GM19372 (cell line): Measurements from ENCODE around the gene LMO1.

Experiments
- ATAC-seq: cut with Tn5 transposase; IDR thresholded peaks from one replicate; pipeline ENCODE4 v1.9.1; 2021; ENCODE audit warnings: mild to moderate bottlenecking, low read depth, moderate library complexity; ENCODE audit not compliant: unreplicated experiment

Gene LMO1

DNA sequence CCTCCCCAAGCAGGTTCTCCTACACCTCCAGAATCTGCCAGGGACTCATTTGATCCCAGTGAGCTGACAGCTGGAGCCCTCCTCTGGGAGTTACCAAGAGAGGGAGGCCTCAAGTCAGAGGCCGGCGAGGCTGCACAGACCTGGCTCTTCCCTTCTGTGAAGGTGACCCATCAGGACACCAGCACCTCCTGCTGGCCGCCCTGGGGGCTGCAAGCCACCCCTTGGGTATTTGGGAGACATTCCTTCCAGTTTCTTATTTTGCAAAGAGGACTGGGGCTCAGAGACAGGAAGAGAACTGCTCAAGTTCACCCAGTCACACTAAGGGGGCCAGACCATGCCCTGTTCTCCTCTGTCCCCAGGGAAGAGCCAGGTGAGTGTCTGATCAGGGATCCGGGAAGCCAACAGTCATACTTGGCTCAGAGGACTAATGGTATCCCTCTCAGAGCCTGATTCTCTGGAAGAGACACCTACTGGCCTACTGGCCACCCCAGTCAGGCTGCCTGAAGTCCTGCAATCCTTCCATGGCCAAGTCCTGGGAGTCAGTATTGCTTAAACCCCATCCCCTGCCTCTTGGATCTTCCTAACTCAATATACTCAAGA, 54.4 kb downstream of the LMO1 start:
- ATAC-seq = no peak

DNA sequence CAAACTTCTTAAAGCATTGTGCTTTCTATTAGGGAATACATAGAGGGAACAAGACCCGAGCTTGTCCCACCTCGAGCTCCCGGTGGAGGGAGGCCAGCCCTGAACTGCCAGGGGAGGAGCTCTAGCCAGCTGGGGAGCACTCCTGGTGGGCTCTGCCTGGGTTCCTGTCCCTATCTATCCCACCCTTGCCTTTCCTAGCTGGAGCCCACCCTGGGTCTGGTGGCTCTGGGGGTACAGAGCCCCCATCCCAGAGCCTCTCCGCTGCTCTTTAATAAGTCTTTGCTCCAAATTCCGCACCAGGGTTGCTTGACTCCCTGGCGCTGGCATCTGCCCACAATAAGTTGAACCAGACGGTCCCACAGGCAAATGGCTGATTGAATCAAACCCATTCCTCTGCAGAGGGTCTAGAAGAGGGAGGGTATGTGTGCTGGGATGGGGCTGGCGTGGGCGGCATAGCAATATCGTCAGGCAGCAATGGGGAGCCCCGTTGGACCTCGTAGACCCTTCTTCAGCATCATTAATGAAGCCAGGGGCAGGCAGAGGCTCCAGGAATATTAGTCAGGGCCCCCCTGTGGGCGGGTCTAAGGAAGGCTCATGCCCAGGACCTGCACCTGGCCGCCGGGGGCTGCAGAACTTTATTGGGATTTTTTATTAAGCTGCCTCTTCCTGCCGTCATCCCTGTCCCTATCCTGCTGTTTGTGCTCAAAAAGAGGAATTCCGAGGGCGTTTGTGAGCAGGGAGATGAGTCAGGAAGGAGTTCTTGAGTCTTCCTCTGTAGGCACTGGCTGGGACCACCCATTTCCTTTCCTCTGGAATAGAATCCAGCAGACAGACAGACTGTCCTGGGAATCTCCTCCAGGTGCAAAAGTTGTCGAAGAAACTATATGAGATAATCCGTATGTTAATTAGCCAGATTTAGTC, 56.3 kb downstream of the LMO1 start:
- ATAC-seq = no peak

DNA sequence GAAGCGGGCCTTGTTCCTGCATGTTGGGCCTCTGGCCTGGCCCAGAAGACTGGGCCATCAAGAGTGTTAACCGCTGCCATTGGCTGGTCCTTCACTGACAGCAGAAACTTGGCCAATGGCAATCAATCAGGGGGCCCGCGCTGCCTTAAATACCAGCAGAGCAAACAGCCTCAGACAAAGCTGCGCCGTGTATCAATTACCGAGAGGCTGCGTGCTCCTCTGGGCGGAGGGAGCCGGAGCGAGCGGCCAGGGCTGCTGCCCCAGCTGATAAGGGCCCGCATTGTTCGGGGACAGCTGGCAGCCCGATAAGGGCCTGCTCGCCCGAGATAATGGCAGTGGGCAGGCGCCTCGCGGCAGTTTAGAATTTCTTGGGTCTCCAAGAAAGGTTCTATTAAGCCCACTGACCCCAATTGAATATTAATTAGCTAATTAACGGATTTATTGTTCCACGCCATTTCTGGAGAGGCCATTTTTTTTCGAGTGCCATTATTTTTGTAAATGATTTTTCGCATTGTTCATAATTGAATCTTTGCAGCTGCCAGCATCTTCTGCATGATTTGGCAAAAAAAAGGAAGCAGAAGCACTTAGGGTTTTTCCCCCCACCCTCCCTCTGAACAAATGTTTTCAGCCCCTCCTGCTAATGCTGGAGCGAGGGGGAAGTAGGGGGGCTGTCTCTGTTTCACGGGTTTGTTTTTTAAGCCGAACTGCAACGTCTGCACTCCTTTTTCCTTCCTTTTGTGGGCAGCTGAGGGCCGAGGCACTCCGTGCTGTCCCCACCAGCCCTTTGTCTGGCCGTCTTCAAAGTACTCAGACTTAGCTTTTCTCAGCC, 57.2 kb downstream of the LMO1 start:
- ATAC-seq = no peak

DNA sequence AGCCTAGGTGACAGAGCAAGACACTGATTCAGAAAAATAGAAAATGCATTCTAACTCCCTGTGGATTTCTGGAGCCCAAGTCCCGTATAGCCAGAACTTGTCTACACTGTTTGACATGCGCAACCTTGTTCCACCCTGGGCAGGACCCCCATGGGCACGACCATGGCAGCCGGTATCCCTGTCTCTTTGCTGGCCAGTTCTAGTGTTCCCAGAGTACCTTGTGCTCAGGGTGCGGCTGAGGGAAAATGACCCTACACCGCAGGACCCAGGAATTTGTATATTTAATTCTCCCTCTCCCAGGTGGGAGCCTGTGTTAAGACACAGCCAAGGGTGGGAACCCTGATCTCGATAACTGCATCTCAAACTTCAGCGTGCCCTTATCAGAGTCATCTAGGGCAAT, 58.1 kb downstream of the LMO1 start:
- ATAC-seq = no peak

DNA sequence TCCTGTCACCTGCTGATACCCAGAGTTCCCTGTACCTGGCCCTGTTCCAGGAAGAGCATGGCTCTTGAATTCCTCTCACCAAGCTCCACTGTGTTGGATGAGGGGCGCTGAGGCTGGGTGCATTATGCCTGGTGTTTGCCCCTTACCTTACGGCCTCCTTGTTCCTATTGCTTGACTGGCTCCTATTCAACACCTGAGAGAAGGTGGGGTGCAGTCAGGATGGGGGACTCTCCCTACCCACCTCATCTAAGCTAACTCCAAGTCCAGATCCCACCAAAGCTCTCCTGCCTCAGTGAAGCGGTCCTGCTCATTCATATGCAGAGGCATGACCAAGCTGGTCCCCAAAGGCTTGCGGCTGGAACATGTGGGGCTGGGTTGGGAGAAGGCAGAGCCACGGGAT, 59.1 kb downstream of the LMO1 start:
- ATAC-seq = no peak

DNA sequence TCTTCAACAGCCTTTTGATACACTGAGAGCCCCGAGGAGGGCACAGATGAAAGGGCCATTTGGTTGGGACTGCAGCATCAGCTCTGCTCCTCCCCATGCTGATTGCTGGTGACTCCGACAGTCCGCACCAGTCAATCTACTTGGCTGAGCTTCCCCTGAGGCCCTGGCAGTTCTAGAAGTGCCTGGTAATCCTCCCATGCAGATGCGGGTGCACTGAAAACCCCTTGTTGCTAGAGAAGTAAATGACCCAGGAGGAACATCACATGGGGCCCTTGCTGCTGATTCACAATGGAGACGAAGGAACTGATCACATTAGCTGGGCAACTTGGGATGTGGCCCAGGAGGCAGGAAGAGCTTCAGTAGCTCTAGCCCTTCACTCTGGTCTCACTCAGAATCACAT, 59.7 kb downstream of the LMO1 start:
- ATAC-seq = no peak

- ATAC-seq = no peak
These were observed 60.3 kb downstream of the LMO1 start for GRCh38 chr11:8203414-8203715.

- ATAC-seq = no peak
These were observed 60.9 kb downstream of the LMO1 start for GRCh38 chr11:8202516-8203413.

- ATAC-seq = peak; percentile 70
These were observed 61.9 kb downstream of the LMO1 start for GRCh38 chr11:8201644-8202365.

DNA sequence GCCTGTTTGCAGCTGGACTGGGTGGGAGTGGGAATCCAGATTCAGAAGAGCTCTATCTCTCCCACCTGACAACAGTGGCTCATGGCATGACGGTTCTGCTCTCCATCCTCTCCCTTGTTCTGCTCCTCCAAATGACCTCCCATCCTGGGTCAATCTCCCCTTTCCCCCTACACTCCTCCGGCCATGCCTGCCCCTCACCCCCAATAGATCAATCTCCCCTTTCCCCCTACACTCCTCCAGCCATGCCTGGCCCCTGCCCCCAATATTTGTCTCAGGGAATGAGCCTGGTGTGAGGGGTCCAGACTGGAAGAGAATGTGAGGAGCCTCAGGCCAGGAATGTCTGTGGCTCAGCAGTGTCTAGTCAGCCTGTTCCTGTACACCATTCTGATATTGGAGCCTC, 64.0 kb downstream of the LMO1 start:
- no peak for ATAC-seq

GRCh38 chr11:8196749-8197148, 66.9 kb downstream of the LMO1 start:
- ATAC-seq = no peak

- no peak for ATAC-seq
These were observed 68.7 kb downstream of the LMO1 start for GRCh38 chr11:8194956-8195355.

DNA sequence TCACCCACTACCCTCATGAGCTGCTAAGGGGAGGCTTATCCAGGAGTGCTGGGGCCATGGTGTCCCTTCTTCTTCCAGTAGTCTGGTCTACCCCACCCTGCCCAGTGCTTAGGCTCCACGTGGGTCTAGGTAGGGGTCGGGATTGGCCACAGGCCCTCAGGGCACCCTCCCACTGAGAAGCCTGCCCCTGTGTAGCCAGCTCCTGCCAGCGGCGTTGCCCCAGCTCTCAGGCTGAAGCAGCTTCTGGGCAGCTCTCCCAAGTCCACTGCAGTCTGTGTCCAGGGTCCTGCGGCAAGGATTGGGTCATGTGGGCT, 70.8 kb downstream of the LMO1 start:
- no peak for ATAC-seq

- ATAC-seq = no peak
These were observed 71.4 kb downstream of the LMO1 start for GRCh38 chr11:8192016-8192895.

DNA sequence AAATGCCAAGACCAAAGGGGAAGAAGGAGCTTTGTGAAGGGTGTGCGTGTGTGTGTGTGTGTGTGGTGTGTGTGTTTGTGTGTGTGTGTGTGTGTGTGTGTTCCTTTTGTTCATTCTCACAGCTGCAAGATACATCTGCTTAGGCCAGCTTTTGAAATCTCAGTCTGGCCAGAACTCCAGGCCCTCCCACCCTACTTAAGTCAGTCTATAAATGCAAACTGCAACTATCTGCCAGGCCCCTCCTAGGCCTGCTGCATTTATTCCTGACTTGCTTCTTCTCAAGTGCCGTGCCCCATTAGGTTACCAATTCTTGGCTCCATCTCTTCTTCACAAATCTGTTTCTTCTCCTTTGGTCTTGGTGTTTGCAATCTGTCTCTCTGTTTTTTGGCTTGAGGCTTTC, 73.2 kb downstream of the LMO1 start:
- no peak for ATAC-seq

DNA sequence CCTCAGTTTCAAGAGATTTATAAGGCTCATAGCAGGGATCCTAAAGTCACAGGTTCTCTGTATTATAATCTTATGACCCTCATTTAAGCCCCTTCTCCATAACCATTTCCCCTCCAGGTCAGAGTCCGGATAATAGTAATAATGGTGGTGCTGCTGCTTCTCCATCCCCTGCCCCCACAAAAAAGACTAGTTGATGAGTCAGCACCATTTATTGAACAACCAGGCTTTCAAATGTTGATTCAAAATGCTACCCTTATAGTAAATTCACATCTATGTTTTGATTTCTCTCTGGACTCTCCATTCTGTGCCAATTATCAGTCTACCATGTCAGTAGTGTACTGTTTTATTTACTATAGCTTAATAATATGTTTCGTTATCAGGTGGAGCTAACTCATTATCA, 77.2 kb downstream of the LMO1 start:
- no peak for ATAC-seq

- no peak for ATAC-seq
These were observed 80.6 kb downstream of the LMO1 start for GRCh38 chr11:8183111-8183510.

GRCh38 chr11:8180469-8180868, 83.2 kb downstream of the LMO1 start:
- no peak for ATAC-seq

DNA sequence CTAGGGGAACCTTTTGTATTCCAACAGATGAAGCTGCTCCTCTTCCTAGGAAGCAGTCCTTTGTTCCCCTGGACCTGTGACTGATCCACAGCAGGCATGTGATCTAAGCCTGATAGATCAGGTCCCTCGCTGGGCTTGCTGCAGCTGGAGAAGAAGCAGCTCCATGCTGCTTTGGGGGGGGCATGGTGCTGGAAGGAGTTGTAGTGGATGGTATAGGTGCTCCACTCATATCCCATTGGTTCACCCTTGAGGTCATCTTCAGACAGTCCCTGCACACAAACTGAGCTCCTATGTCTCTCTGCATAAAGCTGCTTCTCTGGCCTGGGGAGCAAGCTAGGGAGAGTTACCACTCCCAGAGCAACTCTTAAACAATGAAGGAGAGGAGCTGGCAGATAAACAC, 85.4 kb downstream of the LMO1 start:
- ATAC-seq = no peak
